ENCODE results near the gene SETD4.

DNA sequence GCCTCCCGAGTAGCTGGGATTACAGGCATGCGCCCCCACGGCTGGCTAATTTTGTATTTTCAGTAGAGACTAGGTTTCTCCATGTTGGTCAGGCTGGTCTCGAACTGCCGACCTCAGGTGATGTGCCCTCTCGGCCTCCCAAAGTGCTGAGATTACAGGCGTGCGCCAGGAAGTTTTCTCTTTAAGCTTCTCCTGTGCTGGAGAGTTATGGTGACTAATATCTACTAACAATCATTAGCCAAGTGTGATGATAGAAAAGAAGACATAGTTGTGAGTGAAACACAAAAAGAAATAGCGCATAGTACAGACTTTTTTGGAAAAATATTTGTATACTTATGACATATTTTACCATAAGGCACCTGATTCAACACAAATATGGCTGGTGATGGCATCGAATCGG is 56.5 kb downstream of the SETD4 start:
- TF ChIP-seq FOXA1 (IDR thresholded peaks at IDR 0.05) = no peak
- TF ChIP-seq, protein P1, sequence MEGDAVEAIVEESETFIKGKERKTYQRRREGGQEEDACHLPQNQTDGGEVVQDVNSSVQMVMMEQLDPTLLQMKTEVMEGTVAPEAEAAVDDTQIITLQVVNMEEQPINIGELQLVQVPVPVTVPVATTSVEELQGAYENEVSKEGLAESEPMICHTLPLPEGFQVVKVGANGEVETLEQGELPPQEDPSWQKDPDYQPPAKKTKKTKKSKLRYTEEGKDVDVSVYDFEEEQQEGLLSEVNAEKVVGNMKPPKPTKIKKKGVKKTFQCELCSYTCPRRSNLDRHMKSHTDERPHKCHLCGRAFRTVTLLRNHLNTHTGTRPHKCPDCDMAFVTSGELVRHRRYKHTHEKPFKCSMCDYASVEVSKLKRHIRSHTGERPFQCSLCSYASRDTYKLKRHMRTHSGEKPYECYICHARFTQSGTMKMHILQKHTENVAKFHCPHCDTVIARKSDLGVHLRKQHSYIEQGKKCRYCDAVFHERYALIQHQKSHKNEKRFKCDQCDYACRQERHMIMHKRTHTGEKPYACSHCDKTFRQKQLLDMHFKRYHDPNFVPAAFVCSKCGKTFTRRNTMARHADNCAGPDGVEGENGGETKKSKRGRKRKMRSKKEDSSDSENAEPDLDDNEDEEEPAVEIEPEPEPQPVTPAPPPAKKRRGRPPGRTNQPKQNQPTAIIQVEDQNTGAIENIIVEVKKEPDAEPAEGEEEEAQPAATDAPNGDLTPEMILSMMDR (IDR thresholded peaks at IDR 0.05; ENCODE audit: low read depth, low read length, missing input control) = no peak
- no peak for TF ChIP-seq GABPA (IDR thresholded peaks at IDR 0.05 in 1 of 2, conservative IDR thresholded peaks at IDR 0.05 in 1 of 2)
- TF ChIP-seq NR2F2 (IDR thresholded peaks at IDR 0.05) = no peak
- no peak for TF ChIP-seq SP1 (IDR thresholded peaks at IDR 0.05)
- TF ChIP-seq, protein P2, sequence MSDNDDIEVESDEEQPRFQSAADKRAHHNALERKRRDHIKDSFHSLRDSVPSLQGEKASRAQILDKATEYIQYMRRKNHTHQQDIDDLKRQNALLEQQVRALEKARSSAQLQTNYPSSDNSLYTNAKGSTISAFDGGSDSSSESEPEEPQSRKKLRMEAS (IDR thresholded peaks at IDR 0.05) = no peak
- TF ChIP-seq, protein P3, sequence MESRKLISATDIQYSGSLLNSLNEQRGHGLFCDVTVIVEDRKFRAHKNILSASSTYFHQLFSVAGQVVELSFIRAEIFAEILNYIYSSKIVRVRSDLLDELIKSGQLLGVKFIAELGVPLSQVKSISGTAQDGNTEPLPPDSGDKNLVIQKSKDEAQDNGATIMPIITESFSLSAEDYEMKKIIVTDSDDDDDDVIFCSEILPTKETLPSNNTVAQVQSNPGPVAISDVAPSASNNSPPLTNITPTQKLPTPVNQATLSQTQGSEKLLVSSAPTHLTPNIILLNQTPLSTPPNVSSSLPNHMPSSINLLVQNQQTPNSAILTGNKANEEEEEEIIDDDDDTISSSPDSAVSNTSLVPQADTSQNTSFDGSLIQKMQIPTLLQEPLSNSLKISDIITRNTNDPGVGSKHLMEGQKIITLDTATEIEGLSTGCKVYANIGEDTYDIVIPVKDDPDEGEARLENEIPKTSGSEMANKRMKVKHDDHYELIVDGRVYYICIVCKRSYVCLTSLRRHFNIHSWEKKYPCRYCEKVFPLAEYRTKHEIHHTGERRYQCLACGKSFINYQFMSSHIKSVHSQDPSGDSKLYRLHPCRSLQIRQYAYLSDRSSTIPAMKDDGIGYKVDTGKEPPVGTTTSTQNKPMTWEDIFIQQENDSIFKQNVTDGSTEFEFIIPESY (IDR thresholded peaks at IDR 0.05) = no peak
- TF ChIP-seq TAF1 (conservative IDR thresholded peaks at IDR 0.05) = no peak
- TF ChIP-seq RAD21 (IDR thresholded peaks at IDR 0.05) = no peak

Measured in liver (tissue), 3 donors.